ENCODE data around the gene STK32C. TPM values are rescaled to one million over a fixed set of nuclear protein-coding genes. Genes with fewer than 3 reads are reported as not detected.

The STK32C gene
- total RNA-seq, 4 donors from 2014 or later, result 9.4 to 18.1 (median 16.2) TPM

- Histone ChIP-seq H3K9me3 (no peaks in the 10 kb centered on the region), H3K27me3 (no peaks in the 10 kb centered on the region), H3K36me3 (no peaks in the 10 kb centered on the region), H3K4me1 (no peaks in the 10 kb centered on the region), H3K27ac (no peak overlapping the region), H3K4me3 (no peak overlapping the region)
- DNase-seq (ENCODE audit: low spot score in 2 of 2), result no peak
- 86 to 92% methylated on average over 29 to 35 of the region's 35 CpGs for WGBS, 2 donors
- no peak for TF ChIP-seq POLR2A (IDR thresholded peaks at IDR 0.05)
- no peak for TF ChIP-seq CTCF (IDR thresholded peaks at IDR 0.05)
- no peak for TF ChIP-seq EP300 (IDR thresholded peaks at IDR 0.05)
These were observed 106.4 kb downstream of the STK32C start for GRCh38 chr10:132201111-132201969.

GRCh38 chr10:132200344-132201110 is 107.2 kb downstream of the STK32C start:
- Histone ChIP-seq H3K27me3 (no peaks in the 10 kb centered on the region), H3K9me3 (no peaks in the 10 kb centered on the region), H3K27ac (no peak overlapping the region), H3K4me3 (no peak overlapping the region), H3K4me1 (no peaks in the 10 kb centered on the region), H3K36me3 (no peaks in the 10 kb centered on the region)
- WGBS, 2 donors, result 88% methylated on average over 20 to 33 of the region's 35 CpGs
- no peak for DNase-seq (ENCODE audit: low spot score in 2 of 2)
- TF ChIP-seq CTCF (IDR thresholded peaks at IDR 0.05) (no peak), EP300 (IDR thresholded peaks at IDR 0.05) (no peak), POLR2A (IDR thresholded peaks at IDR 0.05) (no peak)

- H3K36me3 ChIP-seq, result no peaks in the 10 kb centered on the region
- 81 to 91% methylated on average over 13 to 14 of the region's 16 CpGs for WGBS, 2 donors
These were observed 107.9 kb downstream of the STK32C start for GRCh38 chr10:132199854-132200311.

GRCh38 chr10:132199268-132199853 is 108.4 kb downstream of the STK32C start:
- DNase-seq (ENCODE audit: low spot score in 2 of 2), result no peak
- 83 to 84% methylated on average over 6 to 7 of the region's 11 CpGs for WGBS, 2 donors
- Histone ChIP-seq H3K36me3 (no peaks in the 10 kb centered on the region), H3K27ac (no peak overlapping the region), H3K4me1 (no peaks in the 10 kb centered on the region), H3K27me3 (no peaks in the 10 kb centered on the region), H3K9me3 (no peaks in the 10 kb centered on the region), H3K4me3 (no peak overlapping the region)
- TF ChIP-seq POLR2A (IDR thresholded peaks at IDR 0.05), result no peak
- TF ChIP-seq EP300 (IDR thresholded peaks at IDR 0.05), result no peak
- no peak for TF ChIP-seq CTCF (IDR thresholded peaks at IDR 0.05)

More at GRCh38 chr10:132199854-132200311, 107.9 kb downstream of the STK32C start:
- H3K9me3 ChIP-seq, result no peaks in the 10 kb centered on the region
- no peak overlapping the region for H3K4me3 ChIP-seq
- no peaks in the 10 kb centered on the region for H3K27me3 ChIP-seq
- no peak for TF ChIP-seq POLR2A (IDR thresholded peaks at IDR 0.05)
- TF ChIP-seq CTCF (IDR thresholded peaks at IDR 0.05), result no peak
- TF ChIP-seq EP300 (IDR thresholded peaks at IDR 0.05), result no peak
- DNase-seq (ENCODE audit: low spot score in 2 of 2), result no peak
- no peak overlapping the region for H3K27ac ChIP-seq
- H3K4me1 ChIP-seq, result no peaks in the 10 kb centered on the region

All from tibial nerve (tissue), 4 donors.